Adrenal gland (tissue), 5 donors: ENCODE results near the gene RRM1.

Source experiments
- CTCF ChIP-seq, 6 experiments: fragments of 450-650 bp in 4 of 6; fragments of 200-600 bp in 2 of 6; sonication (generic) in 1 of 6; IDR thresholded peaks; 1 replicate in 5 of 6; 2 replicates in 1 of 6; pipeline versions ENCODE4 v1.5.1 to v1.8.0; 2016 to 2021; ENCODE audit warnings: antibody characterized with exemption in 6 of 6, mild to moderate bottlenecking in 2 of 6, moderate library complexity in 1 of 6
- POLR2A ChIP-seq, 2 donors: fragments of 450-650 bp; IDR thresholded peaks; one replicate each; pipeline ENCODE4 v1.6.1; 2017; ENCODE audit warnings: antibody characterized with exemption in 2 of 2, mild to moderate bottlenecking in 2 of 2, moderate library complexity in 1 of 2
- donor health status: DM: no; HTN: no; CAD: no.

- no peak for TF ChIP-seq POLR2A (IDR thresholded peaks at IDR 0.05)
- no peak for TF ChIP-seq CTCF (IDR thresholded peaks at IDR 0.05)
Observed at GRCh38 chr11:4066910-4067309, 27.7 kb upstream of the RRM1 start.
